GM18498 (cell line): ENCODE measurements around the gene KCND3.

Experiments used
- ATAC-seq: cut with Tn5 transposase; IDR thresholded peaks from one replicate; pipeline ENCODE4 v1.9.1; 2021; ENCODE audit warnings: mild to moderate bottlenecking, moderate library complexity; ENCODE audit not compliant: unreplicated experiment

KCND3 gene

DNA sequence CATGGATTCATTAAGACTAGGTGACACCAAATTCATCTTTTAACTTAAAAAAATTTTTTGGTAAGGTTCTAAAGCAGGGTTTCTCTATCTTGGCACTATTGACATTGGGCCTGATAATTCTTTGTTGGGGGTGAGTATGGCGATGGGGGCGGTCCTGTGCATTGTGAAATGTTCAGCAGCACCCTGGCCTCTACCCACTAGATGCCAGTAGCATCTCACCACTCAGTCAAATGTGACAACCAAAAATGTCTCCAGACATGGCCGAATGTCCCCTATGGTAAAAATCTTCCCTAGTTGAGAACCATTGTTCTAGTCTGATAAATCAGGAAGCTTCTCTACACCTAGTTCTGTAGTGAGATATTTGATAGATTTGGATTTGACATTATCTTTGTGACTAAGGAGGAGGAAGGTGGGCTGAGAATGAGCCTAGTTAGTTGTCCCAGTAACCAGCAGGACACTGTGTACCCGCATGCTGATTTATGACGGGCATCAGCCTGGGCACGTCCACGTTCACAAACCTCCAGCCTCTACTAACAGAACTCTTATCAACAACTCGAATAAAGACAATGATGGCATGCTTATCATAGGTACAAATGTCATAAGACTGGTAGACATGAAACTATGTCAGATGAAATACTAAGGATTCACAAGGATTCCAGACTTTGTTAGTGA is 104.6 kb downstream of the KCND3 start:
- no peak for ATAC-seq

DNA sequence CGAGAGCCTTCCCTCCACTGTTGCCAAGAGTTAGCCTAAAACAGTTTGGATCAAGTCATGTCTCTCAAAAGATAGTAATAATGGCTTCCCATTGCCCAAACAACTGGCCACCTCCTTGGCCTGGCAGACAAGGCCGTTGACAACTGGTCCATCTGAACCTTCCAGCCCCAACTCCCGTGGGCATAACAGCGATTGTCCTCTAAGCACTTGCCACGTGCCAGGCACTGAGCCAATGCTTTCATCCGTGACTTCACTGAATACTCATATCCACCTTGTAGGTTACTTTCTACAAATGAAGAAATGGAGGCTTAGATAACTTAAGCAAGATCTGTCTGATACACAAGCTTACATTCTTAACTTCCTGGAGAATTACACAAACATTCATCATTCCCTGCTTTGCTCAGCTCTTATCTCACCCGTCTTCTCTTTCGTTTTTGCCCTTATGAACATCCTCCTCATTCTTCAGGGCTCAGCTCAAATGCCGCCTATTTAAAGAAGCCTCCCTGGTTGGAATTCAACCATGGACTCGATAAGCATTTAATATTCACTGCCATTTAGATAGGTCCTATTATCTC is 106.4 kb downstream of the KCND3 start:
- no peak for ATAC-seq

DNA sequence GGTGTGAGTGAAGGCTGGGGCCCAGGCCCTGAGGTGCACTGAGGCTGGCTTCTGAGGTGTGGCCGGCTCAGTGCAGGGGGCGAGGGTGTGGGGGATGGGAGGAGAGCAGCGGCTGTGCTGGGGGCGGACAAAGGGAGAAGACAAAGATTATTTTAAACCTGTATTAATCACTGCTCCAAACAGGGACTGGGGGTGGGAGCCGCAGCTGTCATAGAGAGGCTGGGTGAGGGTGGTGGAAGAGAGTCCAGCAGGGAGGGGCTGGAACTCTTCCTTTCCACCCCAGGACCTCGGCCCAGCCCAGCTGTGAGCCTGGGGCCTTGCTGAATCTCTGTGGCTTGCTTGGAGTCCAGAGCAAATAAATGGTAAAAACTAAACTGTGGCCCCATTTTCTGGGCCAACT is 106.9 kb downstream of the KCND3 start:
- ATAC-seq = no peak

DNA sequence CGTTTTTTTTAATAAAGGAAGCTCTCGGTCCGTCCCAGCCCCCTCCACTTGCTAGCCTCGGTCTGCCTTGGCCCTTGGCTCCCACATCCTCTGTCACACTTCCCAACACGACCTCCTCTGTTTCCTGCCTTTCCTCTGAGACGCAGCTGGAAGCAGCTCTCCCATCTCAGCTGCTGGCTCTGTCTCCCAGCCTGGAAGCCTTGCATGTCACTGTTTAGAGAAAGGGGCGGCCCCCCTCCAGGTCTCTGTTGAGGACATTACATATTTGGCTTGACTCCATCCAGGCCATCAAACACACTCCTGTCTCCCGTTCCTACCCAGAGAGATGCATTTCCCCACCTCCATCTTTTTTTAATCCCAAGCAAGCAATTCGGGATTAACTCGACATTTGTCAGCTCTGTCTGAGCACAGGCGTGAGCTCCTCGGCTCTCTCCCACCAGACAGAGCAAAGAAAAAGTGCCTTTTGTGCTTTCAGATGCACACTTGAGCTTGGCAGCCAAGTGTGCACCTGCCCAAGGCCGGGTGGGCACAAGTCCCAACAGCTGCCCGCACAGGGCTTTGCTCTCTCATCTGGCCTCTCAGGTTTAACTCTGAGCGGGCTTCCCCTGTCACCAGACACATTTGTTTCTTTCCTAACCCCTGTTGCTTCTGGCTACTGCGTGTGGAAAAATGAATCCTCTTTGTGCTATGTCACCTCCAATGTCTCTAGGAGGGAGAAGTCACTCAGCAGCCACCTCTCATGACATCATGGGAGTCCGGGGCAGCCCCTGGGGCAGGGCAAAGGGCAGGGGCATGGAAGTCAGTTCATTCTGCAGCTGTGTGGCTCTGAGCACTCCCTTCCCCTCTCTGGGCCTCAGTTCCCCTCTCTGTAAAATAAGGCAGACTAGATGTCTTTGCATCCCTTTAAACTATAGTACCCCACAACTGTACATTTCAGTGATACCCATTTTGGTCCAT is 108.3 kb downstream of the KCND3 start:
- ATAC-seq = no peak

DNA sequence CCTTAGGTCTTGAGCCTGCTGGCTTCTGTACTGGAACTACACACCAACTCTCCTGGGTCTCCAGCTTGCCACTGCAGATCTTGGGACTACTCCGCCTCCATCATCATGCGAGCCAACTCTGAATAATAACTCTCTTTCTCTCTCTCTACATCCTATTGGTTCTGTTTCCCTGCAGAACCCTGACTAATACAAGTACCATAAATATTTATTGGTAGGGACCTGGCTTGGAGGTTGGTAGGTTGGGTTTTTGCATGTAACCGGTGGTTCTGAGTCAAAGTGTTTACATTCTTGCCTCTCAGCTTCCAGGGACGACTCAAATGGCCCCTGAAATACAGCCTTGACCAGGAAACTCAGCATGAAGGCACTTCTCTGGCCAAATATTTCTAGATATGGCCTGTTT is 110.4 kb downstream of the KCND3 start:
- no peak for ATAC-seq

DNA sequence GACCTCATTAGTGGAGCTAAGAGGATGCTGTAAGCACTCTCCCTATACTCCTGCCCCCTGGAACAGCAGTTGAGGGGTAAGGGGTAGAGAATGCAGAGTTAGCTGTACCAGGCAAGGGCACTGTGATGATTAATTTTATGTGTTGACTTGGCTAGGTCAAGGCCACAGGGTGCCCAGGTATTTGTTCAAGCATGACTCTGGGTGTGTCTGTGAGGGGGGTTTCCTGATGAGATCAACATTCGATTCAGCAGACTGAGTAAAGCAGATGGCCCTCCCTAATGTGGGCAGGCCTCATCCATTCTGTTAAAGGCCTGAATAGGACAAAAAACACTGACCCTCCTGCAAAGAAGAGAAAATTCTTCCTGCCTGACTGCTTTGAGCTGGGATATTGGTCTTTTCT is 110.8 kb downstream of the KCND3 start:
- ATAC-seq = peak; percentile 50

DNA sequence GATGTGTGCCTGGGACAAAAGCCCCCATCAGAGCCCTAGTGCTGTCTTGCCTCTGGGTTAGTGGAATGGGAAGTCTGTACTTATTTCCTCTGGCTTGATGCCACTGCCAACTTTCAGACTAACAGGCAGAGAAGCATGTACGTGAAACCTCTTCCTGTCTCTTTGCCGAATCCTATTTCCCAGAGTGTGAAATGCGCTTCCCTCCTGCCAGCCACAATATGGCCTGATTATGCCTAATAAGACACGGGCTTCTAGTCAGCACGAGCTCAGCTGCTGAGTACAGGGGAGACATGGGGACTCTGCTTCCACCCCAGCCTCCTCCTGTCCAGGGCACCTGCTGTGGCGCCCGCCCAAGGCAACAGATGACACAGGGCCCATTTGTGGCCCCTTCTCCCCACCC is 111.4 kb downstream of the KCND3 start:
- ATAC-seq = no peak

DNA sequence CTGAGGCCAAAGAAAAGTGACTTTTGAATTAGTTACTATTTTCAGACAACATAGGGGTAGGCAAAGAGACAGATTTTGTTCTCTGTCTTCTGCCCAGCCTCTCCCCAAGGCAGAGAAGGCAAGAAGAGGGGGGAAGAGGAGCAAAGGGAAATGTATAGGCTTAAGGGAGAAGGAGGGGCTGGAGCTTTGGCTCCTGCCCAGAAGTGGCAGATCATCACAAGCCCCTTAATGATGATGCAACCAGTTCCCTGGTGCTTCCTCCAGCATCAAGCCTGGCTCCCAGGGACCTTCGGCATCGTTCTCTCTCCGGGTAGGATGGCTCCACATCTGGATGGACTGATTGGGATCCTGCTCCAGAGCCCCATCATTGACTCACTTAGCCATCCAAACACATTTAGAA is 112.8 kb downstream of the KCND3 start:
- no peak for ATAC-seq

DNA sequence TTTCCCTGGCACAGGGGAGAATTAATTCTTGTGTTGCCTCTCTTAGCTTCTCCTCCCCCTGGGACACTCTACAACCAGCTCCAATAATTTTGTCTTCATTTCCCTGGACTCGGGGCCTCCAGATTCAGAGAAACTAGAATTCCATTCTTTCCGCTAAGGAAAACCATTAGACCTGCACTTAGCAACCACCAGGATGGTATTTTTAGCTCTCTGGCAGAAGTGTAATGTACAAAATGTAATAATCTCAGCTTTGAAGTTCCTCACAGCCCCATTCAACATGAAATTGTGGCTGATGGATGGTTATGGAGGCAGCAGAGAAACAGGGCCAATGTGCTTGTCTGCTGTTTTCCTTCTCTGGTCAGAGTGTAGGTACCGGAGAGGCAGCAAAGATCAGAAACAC is 113.8 kb downstream of the KCND3 start:
- no peak for ATAC-seq

DNA sequence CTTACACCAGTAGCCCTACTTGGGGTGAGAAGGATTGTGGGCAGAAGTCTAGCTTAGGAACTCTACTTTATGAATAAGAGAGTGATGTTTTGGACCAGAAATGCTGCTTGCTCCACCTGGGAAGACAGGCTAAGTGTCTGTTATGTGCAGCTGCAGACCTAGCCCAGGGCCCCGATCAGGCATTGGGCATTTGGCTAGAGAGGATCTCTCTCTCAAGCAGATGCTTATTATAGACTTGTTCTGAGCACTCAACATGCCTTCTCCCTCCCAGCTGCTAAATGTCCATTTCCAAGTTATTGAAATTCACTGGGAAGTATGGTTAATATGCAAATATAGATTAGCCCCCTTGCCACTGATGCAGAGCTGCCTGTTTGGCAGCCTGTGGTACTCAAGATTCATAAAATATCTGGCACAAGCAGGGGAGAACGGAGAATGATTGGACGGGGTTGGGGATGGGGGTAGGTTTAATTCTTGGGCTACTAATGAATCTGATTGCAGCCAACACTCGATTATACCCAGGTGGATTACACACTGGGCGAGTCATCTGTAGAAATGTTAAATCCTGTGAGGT is 115.9 kb downstream of the KCND3 start:
- no peak for ATAC-seq

DNA sequence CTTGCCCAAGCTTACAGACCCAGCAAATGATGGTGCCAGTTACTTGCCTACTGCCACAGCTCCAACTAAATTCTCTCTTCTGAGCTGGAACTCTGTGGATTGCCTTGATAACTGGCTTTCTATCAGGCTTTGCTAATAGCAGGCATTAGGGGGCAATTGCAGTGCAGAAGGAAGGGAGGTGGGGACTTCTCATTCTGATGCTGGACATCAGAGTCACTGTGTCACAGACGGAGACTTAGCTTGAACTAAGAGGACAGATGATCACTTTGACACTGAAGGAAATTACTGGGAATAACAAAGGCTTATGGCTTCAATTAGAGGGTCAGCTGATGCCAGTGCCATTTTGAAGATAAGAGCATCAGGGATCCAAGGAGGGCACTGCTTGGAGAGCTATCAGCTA is 119.3 kb downstream of the KCND3 start:
- ATAC-seq = no peak

DNA sequence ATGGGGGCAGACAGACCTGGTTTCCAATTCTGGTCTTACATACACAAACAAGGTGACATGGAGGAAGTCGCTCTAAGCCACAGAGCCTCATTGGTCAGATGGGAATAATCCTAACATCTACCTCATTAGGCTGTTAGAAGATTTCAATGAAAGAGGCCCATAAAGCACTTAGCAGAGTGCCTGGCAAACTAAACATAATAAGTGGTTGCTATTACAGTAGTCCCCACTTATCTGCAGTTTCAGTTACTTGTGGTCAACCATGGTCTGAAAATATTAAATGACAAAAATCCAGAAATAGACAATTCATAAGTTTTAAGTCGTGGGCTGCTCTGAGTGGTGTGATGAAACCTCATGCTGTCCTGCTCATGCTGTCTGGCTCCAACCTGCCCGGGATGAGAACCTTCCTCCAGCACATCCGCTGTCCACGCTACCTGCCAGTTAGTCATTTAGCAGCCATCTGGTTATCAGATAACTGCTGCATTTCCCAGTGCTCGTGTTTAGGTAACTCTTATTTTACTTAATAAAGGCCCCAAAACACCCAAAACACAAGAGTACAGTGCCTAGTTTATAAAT is 121.5 kb downstream of the KCND3 start:
- no peak for ATAC-seq

DNA sequence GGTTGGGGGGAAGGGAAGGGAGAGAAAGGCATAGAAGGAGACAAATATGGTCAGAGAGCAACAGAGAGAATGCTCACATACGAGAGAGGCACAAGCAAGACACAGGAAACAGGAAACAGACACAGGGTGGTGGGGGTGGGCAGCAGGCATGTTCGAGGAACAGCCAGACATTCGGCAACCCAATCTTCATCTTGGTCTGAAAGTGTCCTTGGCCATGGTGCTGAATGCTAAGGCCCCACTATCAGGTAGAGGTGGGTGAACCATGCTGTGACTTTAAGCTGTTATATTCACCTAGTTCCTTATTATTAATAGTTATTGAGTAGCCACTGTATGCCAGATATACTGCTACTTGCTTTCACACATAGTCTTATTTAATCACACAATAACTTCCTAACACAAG is 124.6 kb downstream of the KCND3 start:
- no peak for ATAC-seq

DNA sequence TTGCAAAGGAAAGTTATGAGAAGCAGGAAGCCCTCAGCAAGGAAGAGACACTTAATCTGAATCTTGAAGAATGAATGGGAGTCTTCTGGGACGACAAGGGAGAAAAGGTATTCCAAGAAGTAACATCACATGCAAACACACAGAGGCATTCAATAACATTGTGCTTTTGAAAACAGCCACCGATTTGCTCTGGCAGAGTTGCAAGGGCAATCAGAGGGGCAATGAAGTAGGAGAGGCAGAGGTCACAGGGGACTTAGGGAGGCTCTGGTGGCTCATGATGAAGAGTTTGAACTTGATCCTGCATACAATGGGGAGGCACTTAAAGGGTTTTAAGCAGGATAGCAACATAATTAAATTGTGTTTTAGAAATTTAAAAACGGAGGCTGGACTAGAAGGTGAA is 126.1 kb downstream of the KCND3 start:
- no peak for ATAC-seq

DNA sequence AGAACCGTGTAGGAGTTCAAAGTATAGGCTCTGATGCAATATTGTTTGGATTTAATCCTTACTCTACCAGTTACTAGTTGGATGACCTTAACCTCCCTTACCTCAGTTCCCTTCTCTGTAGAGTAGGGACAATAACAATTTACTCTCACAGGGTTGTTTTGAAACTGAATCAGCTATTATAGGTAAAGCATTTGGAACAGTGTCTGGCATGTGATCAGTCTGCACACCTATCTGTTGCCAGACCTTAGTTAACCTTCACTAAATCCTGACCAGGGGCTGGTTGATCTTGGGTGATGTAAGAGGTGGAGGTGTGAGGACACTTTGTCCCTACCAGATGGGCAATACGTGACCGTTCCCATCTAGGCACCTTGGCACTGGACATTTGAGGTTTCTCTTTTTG is 126.9 kb downstream of the KCND3 start:
- ATAC-seq = no peak

DNA sequence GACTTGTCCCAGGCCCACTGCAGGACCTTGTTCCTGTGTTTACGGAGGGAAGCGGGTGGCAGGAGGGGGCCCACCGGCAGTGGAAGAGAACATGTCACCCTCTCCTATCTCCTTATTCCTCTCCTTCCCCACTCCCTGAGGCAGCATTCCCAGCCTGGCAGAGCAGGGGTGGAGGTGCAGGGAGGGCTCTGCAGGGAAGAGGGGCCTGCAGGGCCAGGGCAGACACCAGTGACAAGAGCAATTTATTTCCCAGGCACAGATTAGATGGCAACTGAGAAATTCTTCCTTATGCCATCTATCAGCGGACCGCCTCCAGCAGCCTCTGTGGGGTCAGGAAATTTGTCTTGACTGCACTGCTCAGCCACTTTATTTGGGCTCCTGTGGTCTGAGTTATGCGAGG is 127.9 kb downstream of the KCND3 start:
- no peak for ATAC-seq

DNA sequence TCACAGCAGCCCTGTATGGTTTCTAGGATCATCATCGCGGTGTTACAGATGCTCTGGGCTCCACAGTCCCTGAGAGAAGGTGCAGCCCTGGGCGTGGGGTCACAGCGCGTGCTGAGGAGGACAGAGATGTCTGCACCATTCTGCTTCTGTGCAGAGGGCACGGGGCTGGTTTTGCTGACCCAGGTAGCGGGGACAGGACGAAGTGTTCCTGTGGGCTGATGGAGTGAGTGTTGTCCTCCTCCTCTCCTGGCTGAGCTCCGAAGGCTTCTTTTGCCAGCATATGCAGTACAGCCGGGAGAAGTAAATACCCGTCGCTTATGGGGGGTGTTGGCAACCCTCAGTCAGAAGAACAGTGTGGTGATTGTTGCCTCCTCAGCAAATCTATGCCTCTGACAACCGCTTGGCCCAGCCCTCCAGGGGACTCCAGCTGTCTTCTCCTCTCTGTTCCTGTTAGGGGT is 132.2 kb downstream of the KCND3 start:
- no peak for ATAC-seq

DNA sequence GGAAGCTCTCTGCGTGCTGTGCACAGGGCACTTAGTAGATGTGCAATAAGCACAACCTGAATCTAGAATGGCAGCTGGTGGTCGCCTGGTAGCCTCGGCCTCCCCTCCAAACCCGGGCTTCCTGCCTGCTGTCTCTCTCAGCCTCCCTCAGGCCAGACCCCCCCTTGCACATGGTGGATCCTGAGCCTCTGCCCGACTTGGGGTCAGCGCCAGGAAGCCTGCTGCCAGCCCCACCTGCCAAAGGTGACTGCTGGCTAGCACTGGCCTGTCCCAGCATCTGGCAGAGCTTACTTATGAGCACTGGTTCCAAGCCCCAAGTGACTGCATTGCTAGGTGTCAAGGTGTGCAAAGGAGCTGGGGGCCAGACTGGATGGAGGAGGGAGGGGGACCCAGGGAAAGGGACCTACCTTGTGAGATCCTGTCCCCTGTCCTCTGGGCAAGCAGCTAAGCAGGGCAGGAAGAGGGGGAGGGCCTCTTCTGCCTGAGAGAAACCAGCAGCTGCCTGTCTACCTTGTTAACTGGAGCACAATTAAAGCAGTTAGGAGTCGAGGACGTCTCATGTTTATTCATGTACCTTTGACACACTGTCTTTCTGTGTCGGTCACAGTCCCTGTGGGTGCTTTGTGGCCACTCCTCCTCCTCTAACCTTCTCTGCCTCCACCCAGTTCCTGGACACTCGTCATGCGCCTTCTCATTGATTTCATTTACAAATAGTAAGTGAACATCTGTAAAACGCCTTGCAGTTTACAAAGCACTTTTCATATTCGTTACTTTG is 132.9 kb downstream of the KCND3 start:
- no peak for ATAC-seq

DNA sequence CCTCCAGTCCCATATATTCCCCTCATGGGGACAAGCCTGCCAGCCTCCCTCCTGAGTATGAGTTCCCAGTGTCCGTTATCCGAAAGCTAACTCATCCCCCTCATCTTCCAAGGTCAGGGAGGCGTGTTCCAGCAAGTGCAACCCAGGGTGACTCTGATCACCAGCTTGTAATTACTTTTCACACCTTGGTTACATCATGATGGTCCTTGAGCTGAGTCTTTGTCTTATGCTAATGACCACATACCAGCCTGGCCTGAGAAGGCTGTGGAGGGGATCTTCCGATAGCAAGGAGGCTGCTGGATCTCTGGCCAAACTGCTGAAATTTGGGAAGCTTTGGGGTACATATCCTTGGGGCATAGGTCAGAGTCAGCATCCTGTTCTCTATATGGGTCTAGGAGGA is 134.2 kb downstream of the KCND3 start:
- ATAC-seq = no peak

DNA sequence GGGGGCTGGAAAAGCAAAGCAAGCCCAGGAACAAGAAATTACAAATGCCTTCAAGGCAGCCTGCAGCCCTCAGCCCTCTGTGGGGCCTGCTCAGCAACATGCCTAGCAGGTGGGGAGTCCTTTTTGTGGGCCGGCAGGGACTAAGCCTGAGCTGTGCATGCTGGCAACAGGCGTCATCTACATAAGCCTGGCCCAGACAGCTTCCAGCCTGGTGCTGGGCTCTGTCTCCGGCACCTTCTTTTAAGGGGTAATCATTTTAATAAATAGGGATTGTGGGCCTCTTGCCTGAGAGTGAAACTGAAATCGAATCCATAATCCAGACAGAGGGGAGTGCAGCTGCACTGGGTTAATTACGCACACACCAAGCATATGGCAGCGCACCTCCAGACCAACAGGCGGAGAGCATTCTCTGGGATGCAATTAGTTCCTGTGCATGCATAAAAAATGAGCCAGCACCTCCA is 137.2 kb downstream of the KCND3 start:
- ATAC-seq = no peak
